ENCODE data around the gene MRPL16. TPM values are rescaled to one million over a fixed set of nuclear protein-coding genes. Genes with fewer than 3 reads are reported as not detected.

The MRPL16 gene
- total RNA-seq, 2 experiments from 2014 or later, result 22.8 to 24.6 TPM

DNA sequence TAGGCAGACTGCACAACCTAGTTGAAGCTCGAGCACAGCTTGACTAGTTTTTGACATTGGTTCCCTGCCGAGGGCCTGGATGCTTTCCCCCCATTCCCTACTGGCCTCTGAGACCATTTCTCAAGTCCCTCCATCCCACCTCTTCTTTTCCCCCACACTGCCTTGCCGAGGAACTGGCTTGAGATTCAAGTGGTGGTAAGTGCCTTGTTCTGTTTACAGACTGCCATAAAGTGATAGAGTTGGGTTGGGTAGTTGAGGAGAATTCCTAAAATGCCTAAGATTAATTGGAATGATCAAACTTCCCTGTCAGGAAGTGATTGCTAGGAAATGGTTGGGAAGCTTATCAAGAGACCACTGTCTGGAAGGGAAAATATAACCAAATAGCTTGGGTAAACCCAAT, 16.2 kb downstream of the MRPL16 start:
- DNase-seq, result no peak
- Mint-ChIP-seq H3K9me3 (no peaks in the 10 kb centered on the region), H3K4me3 (no peak overlapping the region), H3K4me1 (ENCODE audit: low read depth) (no peaks in the 10 kb centered on the region), H3K36me3 (ENCODE audit: low read depth) (peaks cover 55% of the 10 kb centered on the region), H3K27ac (no peak overlapping the region), H3K27me3 (no peaks in the 10 kb centered on the region)
- POLR2A ChIA-PET, result no interaction called here
- Histone ChIP-seq H3K9me3 (ENCODE audit: control insufficient read depth in 1 of 2, insufficient read depth in 1 of 2, low read length in 2 of 2) (no peaks in the 10 kb centered on the region), H3K4me1 (ENCODE audit: insufficient read depth, low read length) (no peaks in the 10 kb centered on the region), H3K36me3 (ENCODE audit: insufficient read depth, low read length) (peaks cover 29% of the 10 kb centered on the region), H3K27me3 (ENCODE audit: control insufficient read depth in 1 of 2, insufficient read depth in 2 of 2, low read length in 2 of 2) (no peaks in the 10 kb centered on the region), H3K4me3 (ENCODE audit: low read length) (no peak overlapping the region), H3K27ac (ENCODE audit: low read depth in 1 of 2, low read length in 2 of 2) (no peak overlapping the region)
- ATAC-seq (ENCODE audit: poor library complexity), result no peak
- intact Hi-C loops (cut with DNase I, micrococcal nuclease), result no loop called here
- CTCF ChIA-PET, result interaction anchor here (1.6 kb wide), 1 partner anchor 18 kb away, joined by 3 read pairs; no protein-coding TSS in a partner anchor
- TF ChIP-seq, protein P1, sequence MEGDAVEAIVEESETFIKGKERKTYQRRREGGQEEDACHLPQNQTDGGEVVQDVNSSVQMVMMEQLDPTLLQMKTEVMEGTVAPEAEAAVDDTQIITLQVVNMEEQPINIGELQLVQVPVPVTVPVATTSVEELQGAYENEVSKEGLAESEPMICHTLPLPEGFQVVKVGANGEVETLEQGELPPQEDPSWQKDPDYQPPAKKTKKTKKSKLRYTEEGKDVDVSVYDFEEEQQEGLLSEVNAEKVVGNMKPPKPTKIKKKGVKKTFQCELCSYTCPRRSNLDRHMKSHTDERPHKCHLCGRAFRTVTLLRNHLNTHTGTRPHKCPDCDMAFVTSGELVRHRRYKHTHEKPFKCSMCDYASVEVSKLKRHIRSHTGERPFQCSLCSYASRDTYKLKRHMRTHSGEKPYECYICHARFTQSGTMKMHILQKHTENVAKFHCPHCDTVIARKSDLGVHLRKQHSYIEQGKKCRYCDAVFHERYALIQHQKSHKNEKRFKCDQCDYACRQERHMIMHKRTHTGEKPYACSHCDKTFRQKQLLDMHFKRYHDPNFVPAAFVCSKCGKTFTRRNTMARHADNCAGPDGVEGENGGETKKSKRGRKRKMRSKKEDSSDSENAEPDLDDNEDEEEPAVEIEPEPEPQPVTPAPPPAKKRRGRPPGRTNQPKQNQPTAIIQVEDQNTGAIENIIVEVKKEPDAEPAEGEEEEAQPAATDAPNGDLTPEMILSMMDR (IDR thresholded peaks at IDR 0.05), result no peak

DNA sequence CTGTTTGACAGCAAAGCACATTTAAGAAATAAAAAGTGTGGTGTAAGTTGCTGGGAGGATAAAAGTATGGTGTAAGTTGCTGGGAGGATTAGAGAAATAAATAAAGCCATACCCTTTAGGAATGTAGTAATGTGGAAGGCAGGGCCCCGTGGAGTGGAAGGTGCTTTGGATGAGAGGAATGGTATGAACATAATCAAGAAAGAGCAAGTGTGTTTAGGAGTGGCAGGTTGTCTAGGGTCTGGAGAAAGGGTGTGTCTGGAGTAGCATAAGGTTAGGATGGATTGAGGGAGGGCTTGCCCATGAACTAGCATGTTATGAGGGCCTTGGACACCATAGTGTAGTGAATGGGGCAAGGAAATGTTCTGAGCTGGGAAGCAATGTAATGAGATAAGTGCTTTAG, 18.1 kb downstream of the MRPL16 start:
- Histone ChIP-seq H3K27ac (ENCODE audit: low read depth in 1 of 2, low read length in 2 of 2) (no peak overlapping the region), H3K4me1 (ENCODE audit: insufficient read depth, low read length) (no peaks in the 10 kb centered on the region), H3K36me3 (ENCODE audit: insufficient read depth, low read length) (peaks cover 35% of the 10 kb centered on the region), H3K9me3 (ENCODE audit: control insufficient read depth in 1 of 2, insufficient read depth in 1 of 2, low read length in 2 of 2) (no peaks in the 10 kb centered on the region), H3K4me3 (ENCODE audit: low read length) (no peak overlapping the region), H3K27me3 (ENCODE audit: control insufficient read depth in 1 of 2, insufficient read depth in 2 of 2, low read length in 2 of 2) (no peaks in the 10 kb centered on the region)
- Mint-ChIP-seq H3K9me3 (no peaks in the 10 kb centered on the region), H3K36me3 (ENCODE audit: low read depth) (peaks cover 58% of the 10 kb centered on the region), H3K4me1 (ENCODE audit: low read depth) (no peaks in the 10 kb centered on the region), H3K27me3 (no peaks in the 10 kb centered on the region), H3K27ac (no peak overlapping the region), H3K4me3 (no peak overlapping the region)
- ChIA-PET POLR2A (interaction anchor here (1.2 kb wide), 1 partner anchor 26 kb away, joined by 3 read pairs; no protein-coding TSS in a partner anchor), CTCF (no interaction called here)
- TF ChIP-seq, protein P1 (IDR thresholded peaks at IDR 0.05), result no peak
- DNase-seq (no peak), ATAC-seq (ENCODE audit: poor library complexity) (no peak)
- intact Hi-C loops (cut with DNase I, micrococcal nuclease), result no loop called here

DNA sequence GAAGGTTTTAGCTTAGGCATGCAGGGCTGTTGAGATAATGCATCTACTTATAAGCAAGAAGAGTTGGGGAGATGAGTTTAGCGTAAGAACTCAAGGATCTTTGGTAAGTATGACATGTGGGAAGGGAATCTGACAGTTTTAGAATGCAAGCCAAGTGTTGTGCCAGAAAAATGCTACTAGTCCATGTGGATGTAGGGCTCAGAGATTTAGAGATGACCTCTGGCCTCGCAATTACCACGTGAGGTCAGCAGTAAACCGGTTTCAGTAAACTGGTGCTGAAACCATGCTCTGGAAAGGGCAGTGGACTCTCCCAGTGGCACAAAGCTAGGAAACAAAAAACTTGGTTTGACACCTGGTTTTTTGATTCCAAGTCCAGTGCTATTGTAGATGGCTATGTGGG, 18.9 kb downstream of the MRPL16 start:
- Histone ChIP-seq H3K4me1 (ENCODE audit: insufficient read depth, low read length) (no peaks in the 10 kb centered on the region), H3K9me3 (ENCODE audit: control insufficient read depth in 1 of 2, insufficient read depth in 1 of 2, low read length in 2 of 2) (no peaks in the 10 kb centered on the region), H3K36me3 (ENCODE audit: insufficient read depth, low read length) (peaks cover 35% of the 10 kb centered on the region), H3K4me3 (ENCODE audit: low read length) (no peak overlapping the region), H3K27me3 (ENCODE audit: control insufficient read depth in 1 of 2, insufficient read depth in 2 of 2, low read length in 2 of 2) (no peaks in the 10 kb centered on the region), H3K27ac (ENCODE audit: low read depth in 1 of 2, low read length in 2 of 2) (no peak overlapping the region)
- no peak overlapping the region for H3K27ac Mint-ChIP-seq
- CTCF ChIA-PET, result no interaction called here
- H3K4me1 Mint-ChIP-seq (ENCODE audit: low read depth), result no peaks in the 10 kb centered on the region
- no peaks in the 10 kb centered on the region for H3K9me3 Mint-ChIP-seq
- POLR2A ChIA-PET, result interaction anchor here (1.2 kb wide), 1 partner anchor 25 kb away, joined by 3 read pairs; no protein-coding TSS in a partner anchor
- TF ChIP-seq, protein P1 (IDR thresholded peaks at IDR 0.05), result no peak
- DNase-seq, result no peak
- H3K27me3 Mint-ChIP-seq, result no peaks in the 10 kb centered on the region
- peaks cover 52% of the 10 kb centered on the region for H3K36me3 Mint-ChIP-seq (ENCODE audit: low read depth)
- H3K4me3 Mint-ChIP-seq, result no peak overlapping the region
- no peak for ATAC-seq (ENCODE audit: poor library complexity)
- intact Hi-C loops (cut with DNase I, micrococcal nuclease), result no loop called here
